Pulmonary artery endothelial cell (primary cell): Measurements from ENCODE around the gene KRTAP9-8. TPM values are rescaled to one million over a fixed set of nuclear protein-coding genes. Genes with fewer than 3 reads are reported as not detected.
"Not testable (repeated sequence)": the region's sequence is repeated elsewhere in the genome, so short reads cannot be mapped to it uniquely, and the experiment has no call there.

Source experiments
- DNase-seq: peaks from one replicate; pipeline ENCODE4 v3.0.0-alpha.2; 2011; ENCODE audit warnings: low read depth, low spot score
- total RNA-seq: library from RNA; depleted of rRNA; stranded (reverse); fragments of >200 nt; gene quantifications from 2 replicates; pipeline ENCODE4 v1.2.3, GENCODE V29; 2014

KRTAP9-8 gene
- total RNA-seq, 1 donor from 2014 or later = not detected

DNA sequence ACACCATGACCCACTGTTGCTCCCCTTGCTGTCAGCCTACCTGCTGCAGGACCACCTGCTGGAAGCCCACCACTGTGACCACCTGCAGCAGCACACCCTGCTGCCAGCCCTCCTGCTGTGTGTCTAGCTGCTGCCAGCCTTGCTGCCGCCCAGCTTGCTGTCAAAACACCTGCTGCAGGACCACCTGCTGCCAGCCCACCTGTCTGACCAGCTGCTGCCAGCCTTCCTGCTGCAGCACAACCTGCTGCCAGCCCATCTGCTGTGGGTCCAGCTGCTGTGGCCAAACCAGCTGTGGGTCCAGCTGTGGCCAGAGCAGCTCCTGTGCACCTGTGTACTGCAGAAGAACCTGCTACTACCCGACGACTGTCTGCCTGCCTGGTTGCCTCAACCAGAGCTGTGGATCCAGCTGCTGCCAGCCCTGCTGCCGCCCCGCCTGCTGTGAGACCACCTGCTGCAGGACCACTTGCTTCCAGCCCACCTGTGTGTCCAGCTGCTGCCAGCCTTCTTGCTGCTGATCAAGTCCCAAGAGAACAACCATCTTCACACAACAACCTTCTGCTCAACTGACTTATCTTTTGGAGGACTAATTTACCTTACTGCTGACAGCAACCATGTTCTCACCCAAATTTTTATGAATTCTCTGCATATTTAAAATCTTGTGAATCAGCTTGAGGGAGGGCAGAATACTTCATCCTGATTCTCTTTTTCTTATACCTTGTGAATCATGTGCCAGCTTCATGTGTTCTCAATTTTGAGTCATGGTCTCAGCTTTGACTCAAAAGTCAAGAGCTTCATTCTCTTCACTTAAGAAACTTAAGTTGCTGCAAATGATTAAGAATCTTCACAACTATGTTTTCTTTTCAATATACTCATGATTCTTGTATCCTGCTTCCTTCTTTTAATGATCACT lies 17.8 kb downstream of the KRTAP9-8 start, which contains the start of gene KRTAP9-9:
KRTAP9-9 (plus strand) TSS at position 4 of the 910 bp plus-strand sequence.
- DNase-seq = not testable (repeated sequence)

DNA sequence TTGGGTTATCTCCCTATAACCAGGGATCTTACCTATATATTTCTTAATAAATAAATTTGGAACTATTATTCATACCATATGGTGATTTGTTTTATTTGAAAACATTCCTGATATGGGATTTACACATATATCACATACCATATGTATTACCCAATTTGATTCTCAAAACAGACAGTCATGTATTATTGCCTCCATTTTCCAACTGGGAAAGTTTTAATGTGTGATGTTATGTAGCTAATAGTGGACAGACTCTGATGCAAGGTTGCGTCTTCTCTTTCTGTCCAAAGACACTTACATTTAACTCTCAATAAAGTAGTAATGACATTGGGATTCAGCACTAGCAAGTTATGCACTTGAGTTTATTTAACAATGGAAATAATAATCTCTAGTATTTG lies 18.5 kb downstream of the KRTAP9-8 start:
- DNase-seq = no peak

DNA sequence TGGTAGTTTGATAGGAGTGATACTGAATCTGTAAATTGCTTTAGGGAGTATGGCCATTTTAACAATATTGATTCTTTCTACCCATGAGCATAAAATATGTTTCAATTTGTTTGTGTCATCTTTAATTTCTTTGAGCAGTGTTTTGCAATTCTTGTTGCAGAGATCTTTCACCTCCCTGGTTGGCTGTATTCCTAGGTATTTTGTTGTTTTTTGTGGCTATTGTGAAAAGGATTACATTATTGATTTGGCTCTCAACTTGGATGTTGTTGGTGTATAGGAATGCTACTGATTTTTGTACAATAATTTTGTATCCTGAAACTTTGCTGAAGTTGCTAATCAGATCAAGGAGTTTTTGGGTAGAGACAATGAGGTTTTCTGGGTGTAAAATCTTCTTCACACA lies 20.6 kb downstream of the KRTAP9-8 start:
- no peak for DNase-seq

DNA sequence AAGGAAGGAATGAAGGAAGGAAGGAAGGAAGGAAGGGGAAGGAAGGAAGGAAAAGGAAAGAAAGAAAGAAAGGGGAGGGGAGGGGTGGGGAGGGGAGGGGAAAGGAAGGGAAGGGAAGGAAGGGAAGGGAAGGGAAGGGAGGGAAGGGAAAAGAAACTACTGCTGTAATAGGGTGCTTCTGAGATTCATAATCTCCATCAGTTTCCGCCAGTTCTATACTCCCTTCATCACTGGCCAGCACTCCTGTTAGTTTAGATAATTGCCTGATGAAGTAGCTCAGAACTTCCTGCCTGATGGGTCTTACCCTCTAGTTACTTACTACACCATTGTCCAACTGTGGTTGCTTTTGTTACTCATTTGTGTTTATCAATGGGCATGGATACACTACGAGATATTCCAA lies 25.4 kb downstream of the KRTAP9-8 start:
- DNase-seq = no peak

DNA sequence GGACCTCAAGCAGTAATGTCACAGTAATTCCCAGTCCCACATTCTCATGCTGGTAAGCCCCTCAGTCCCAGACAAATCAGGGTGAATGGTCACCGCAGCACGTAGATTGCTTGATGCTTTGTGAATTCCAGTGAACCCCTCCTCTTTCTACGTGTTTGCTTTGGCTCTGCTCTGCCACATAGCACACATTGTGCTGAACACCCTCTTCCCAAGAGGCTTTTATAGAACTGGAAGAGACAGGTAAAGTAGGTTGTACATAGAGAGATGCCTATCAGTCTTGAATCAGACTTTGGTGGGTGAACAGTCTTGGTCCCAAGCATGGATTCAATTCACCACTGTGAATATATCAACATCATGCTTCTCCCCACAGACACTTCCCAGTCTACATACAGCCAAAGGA lies 26.8 kb downstream of the KRTAP9-8 start:
- DNase-seq = no peak

DNA sequence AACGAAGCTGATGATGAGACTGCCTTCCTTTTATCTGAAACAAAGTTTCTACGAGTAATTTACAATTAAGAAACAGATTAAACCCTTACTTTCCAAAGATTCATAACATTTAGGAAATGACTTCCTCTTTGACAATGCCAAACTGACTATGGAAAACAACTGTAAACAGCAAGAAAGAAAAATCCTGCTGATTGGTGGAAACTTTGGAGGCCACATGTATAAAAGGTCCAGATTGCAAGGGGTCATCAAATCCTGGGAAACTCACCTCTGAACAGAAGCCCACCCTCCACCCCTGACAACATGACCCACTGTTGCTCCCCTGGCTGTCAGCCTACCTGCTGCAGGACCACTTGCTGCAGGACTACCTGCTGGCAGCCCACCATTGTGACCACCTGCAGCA lies 27.3 kb downstream of the KRTAP9-8 start, which contains the start of gene KRTAP9-6:
KRTAP9-6 (plus strand) TSS at position 301 of the 400 bp plus-strand sequence; CDS start at position 301, 0 bp downstream.
- no peak for DNase-seq

DNA sequence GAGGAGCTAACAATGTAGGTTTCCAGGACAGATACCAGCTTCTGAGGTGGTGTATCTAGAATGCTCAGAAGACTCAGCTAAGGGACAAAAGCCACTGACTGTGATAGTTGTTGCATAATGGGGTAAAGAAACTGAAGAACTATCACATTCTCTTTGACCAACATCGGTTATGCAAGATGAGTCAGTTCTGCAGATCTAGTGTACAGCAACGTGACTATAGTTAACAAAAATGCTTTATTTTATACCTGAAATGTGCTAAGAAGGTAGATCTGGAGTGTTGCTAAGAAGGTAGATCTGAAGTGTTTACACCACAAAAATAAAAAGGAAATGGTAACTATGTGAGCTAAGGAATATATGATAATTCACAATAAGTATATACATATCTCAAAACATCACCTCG lies 29.9 kb downstream of the KRTAP9-8 start:
- no peak for DNase-seq

DNA sequence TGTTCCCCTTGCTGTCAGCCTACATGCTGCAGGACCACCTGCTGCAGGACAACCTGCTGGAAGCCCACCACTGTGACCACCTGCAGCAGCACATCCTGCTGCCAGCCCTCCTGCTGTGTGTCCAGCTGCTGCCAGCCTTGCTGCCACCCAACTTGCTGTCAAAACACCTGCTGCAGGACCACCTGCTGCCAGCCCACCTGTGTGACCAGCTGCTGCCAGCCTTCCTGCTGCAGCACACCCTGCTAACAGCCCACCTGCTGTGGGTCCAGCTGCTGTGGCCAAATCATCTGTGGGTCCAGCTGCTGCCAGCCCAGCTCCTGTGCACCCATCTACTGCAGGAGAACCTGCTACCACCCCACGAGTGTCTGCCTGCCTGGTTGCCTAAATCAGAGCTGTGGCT lies 33.5 kb downstream of the KRTAP9-8 start:
- DNase-seq = not testable (repeated sequence)

DNA sequence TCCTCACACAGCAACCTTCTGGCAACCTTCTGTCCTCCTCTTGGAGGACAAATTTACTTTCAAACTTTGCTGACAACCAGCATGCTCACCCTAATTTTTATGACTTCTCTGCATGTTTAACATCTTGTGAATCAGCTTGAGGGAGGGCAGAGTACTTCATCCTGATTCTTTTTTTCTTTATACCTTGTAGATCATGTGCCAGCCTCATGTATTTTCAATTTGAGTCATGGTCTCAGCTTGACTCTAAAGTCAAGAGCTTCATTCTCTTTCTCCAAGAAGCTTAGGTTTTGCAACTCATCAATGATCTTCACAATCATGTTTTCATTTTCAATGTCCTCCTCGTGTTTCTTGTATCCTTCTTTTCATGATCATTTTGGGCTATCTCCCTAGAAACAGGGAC lies 34.1 kb downstream of the KRTAP9-8 start:
- DNase-seq = no peak

DNA sequence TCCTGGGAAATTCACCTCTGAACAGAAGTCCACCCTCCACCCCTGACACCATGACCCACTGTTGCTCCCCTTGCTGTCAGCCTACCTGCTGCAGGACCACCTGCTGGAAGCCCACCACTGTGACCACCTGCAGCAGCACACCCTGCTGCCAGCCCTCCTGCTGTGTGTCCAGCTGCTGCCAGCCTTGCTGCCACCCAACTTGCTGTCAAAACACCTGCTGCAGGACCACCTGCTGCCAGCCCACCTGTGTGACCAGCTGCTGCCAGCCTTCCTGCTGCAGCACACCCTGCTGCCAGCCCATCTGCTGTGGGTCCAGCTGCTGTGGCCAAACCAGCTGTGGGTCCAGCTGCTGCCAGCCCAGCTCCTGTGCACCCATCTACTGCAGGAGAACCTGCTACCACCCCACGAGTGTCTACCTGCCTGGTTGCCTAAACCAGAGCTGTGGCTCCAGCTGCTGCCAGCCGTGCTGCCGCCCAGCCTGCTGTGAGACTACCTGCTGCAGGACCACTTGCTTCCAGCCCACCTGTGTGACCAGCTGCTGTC lies 37.9 kb downstream of the KRTAP9-8 start, which contains the start of gene KRTAP9-7:
KRTAP9-7 (plus strand) TSS at position 51 of the 543 bp plus-strand sequence; CDS start at position 51, 0 bp downstream.
- DNase-seq = not testable (repeated sequence)

DNA sequence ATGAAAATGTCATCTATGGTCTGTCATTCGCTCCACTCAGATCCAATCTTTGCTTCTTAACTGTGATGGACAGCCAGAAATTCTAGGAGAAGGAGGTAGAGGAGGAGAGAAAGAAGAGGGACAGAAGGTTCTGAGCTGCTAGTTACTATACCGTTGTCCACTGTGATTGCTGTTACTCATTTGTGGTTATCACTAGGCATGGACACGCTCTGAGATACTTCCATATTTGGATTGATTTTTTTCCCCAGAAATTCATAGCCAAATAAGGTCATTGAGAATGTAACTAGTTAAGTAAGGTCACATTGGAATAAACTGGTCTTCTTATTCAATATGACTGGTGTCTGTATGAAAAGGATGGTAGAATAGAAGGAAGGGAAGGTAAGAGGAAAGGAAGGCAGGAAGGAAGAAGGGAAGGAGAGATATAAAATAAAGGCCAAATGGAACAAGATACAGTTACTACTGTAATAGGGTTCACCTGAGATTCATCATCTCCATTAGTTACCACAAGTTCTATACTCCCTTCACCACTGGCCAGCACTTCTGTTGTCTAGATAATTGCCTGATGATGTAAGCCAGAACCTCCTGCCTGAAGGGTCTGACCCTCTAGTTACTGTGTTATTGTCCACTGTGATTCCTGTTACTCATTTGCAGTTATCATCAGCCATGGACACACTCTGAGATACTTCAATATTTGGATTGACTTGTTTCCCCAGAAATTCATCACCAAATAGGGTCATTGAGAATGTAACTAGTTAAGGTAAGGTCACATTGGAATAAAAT lies 40.6 kb downstream of the KRTAP9-8 start:
- DNase-seq = no peak

DNA sequence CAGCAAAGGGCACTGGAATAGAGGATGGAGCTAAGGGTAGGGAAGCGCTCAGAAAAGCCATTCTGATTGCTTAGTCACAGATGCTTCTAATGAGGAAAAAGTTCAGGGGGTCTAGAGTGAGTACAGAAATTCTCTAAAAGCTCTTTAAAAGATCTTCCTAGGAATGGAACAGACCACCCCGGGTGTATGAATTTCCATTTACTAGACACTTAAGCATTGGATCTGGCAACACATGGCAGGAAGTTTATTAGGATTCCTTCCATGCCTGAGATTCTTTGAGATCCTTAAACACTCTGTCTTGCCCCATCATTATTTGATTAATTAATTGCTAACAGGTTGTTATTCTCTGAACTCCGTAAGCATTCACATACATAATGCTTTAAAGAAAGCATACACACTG lies 46.2 kb downstream of the KRTAP9-8 start:
- DNase-seq = no peak

DNA sequence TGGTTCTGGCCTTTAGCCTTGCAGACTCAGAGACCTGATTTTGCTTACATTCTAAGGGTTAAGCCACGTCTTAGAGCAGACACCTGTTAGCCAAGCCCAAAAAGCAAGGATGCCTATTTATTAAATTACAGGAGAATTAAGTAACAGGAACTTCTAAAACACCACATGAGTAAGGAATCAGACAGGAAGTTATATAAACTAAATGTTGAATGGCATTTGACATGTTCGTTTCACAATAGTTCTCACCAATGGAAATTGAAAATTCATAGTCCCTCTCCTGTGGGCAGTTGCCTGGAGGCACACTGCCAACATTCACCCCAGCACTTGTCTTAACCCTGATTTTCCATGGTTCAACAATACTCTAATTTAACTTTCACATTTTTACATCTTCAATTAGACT lies 46.7 kb downstream of the KRTAP9-8 start:
- no peak for DNase-seq

DNA sequence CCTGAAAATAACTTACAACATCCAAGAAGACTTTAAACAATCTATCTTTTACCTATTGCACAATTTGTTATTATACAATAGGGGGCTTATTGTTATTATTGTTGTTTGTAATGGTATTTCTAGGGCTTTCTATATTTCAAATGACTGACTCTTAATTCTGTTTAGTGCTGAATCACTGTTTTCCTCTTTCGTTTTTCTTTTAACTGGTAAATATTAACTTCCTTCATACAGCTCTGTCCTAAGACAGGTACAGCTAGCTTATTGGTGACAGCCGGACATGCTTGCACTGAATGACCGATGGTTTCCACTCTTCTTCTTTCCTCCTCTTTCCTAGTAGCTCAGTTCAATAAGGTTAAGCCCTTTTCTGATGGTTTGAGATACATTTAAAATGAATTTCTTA lies 49.3 kb downstream of the KRTAP9-8 start:
- DNase-seq = no peak

Other genes with a start within 250 kb of the KRTAP9-8 start
- gene KRTAP3-3, start 243.8 kb upstream of the KRTAP9-8 start, total RNA-seq = not detected in 2 replicates
- not detected in 2 replicates for gene KRTAP3-2, start 238.1 kb upstream of the KRTAP9-8 start, total RNA-seq
- not detected in 2 replicates for gene KRTAP3-1, start 228.9 kb upstream of the KRTAP9-8 start, total RNA-seq
- gene KRTAP1-5, start 210.8 kb upstream of the KRTAP9-8 start, total RNA-seq = not detected in 2 replicates
- gene KRTAP1-4, start 207.8 kb upstream of the KRTAP9-8 start, total RNA-seq = not detected in 2 replicates
- not detected in 2 replicates for gene KRTAP1-3, start 203.1 kb upstream of the KRTAP9-8 start, total RNA-seq
- not detected in 2 replicates for gene KRTAP1-1, start 196.5 kb upstream of the KRTAP9-8 start, total RNA-seq
- not detected in 2 replicates for gene KRTAP2-1, start 190.7 kb upstream of the KRTAP9-8 start, total RNA-seq
- gene KRTAP2-2, start 182.8 kb upstream of the KRTAP9-8 start, total RNA-seq = not detected in 2 replicates
- not detected in 2 replicates for gene KRTAP2-3, start 177.9 kb upstream of the KRTAP9-8 start, total RNA-seq
- not detected in 2 replicates for gene KRTAP2-4, start 172.1 kb upstream of the KRTAP9-8 start, total RNA-seq
- not detected in 2 replicates for gene KRTAP4-7, start 153.8 kb upstream of the KRTAP9-8 start, total RNA-seq
- not detected in 2 replicates for gene KRTAP4-8, start 139.9 kb upstream of the KRTAP9-8 start, total RNA-seq
- not detected in 2 replicates for gene KRTAP4-16, start 135.8 kb upstream of the KRTAP9-8 start, total RNA-seq
- not detected in 2 replicates for gene KRTAP4-9, start 132.6 kb upstream of the KRTAP9-8 start, total RNA-seq
- gene KRTAP4-11, start 119.6 kb upstream of the KRTAP9-8 start, total RNA-seq = not detected in 2 replicates
- not detected in 2 replicates for gene KRTAP4-12, start 113.8 kb upstream of the KRTAP9-8 start, total RNA-seq
- not detected in 2 replicates for gene KRTAP4-6, start 97.5 kb upstream of the KRTAP9-8 start, total RNA-seq
- gene KRTAP4-5, start 88.2 kb upstream of the KRTAP9-8 start, total RNA-seq = not detected in 2 replicates
- gene KRTAP4-4, start 77.3 kb upstream of the KRTAP9-8 start, total RNA-seq = not detected in 2 replicates
- not detected in 2 replicates for gene KRTAP4-3, start 69.8 kb upstream of the KRTAP9-8 start, total RNA-seq
- gene KRTAP4-2, start 59.8 kb upstream of the KRTAP9-8 start, total RNA-seq = not detected in 2 replicates
- gene KRTAP4-1, start 53.1 kb upstream of the KRTAP9-8 start, total RNA-seq = not detected in 2 replicates
- not detected in 2 replicates for gene KRTAP9-1, start 48.1 kb upstream of the KRTAP9-8 start, total RNA-seq
- not detected in 2 replicates for gene KRTAP9-2, start 11.4 kb upstream of the KRTAP9-8 start, total RNA-seq
- gene KRTAP9-3, start 5.5 kb upstream of the KRTAP9-8 start, total RNA-seq = not detected in 2 replicates
- not detected in 2 replicates for gene KRTAP9-4, start 11.7 kb downstream of the KRTAP9-8 start, total RNA-seq
- not detected in 2 replicates for gene KRTAP9-9, start 17.4 kb downstream of the KRTAP9-8 start, total RNA-seq
- gene KRTAP9-6, start 27.4 kb downstream of the KRTAP9-8 start, total RNA-seq = not detected in 2 replicates
- gene KRTAP9-7, start 37.7 kb downstream of the KRTAP9-8 start, total RNA-seq = not detected in 2 replicates
- gene KRTAP29-1, start 64.9 kb downstream of the KRTAP9-8 start, total RNA-seq = not detected in 2 replicates
- gene KRTAP16-1, start 71.3 kb downstream of the KRTAP9-8 start, total RNA-seq = not detected in 2 replicates
- gene KRTAP17-1, start 77.7 kb downstream of the KRTAP9-8 start, total RNA-seq = not detected in 2 replicates
- gene KRT33A, start 112.8 kb downstream of the KRTAP9-8 start, total RNA-seq = not detected in 2 replicates
- not detected in 2 replicates for gene KRT33B, start 131.8 kb downstream of the KRTAP9-8 start, total RNA-seq
- not detected in 2 replicates for gene KRT34, start 144.3 kb downstream of the KRTAP9-8 start, total RNA-seq
- not detected in 2 replicates for gene KRT31, start 159.6 kb downstream of the KRTAP9-8 start, total RNA-seq
- gene KRT37, start 186.6 kb downstream of the KRTAP9-8 start, total RNA-seq = not detected in 2 replicates
- gene KRT38, start 203.0 kb downstream of the KRTAP9-8 start, total RNA-seq = not detected in 2 replicates
- gene KRT32, start 229.4 kb downstream of the KRTAP9-8 start, total RNA-seq = not detected in 2 replicates
- not detected in 2 replicates for gene KRT35, start 243.2 kb downstream of the KRTAP9-8 start, total RNA-seq